Measurements from ENCODE around the gene LPP.

DNA sequence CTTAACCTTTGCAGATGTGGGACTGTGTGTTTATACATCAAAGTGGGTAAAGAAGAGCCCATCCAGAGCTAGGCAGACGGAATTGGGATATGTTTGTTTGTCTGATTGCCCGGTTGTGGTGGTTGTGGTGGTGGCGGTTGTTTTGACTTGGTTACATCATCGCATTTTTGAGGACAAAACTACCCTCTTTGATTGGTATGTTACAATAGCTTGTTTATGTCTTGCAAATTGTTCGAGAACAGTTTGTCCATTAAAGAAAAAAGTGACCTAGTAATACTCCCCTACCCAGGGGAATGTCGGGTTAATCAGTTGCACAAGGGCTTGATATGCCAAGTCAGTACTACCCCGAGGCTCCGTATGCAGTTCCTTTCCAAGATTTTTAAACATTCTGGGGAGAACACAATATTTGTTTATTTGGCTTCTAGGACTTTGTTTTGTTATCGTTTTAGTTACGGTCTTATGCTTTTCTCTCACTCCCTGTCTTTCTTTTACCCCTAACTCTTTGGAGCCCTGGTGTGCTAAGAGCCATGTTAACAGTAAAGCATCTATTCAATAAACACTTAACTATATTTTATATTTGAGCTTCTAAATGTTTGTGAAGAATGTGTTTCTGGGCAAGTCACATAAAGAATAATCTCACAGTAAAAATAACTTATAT is 315.4 kb downstream of the LPP start:
- TF ChIP-seq, protein P1, sequence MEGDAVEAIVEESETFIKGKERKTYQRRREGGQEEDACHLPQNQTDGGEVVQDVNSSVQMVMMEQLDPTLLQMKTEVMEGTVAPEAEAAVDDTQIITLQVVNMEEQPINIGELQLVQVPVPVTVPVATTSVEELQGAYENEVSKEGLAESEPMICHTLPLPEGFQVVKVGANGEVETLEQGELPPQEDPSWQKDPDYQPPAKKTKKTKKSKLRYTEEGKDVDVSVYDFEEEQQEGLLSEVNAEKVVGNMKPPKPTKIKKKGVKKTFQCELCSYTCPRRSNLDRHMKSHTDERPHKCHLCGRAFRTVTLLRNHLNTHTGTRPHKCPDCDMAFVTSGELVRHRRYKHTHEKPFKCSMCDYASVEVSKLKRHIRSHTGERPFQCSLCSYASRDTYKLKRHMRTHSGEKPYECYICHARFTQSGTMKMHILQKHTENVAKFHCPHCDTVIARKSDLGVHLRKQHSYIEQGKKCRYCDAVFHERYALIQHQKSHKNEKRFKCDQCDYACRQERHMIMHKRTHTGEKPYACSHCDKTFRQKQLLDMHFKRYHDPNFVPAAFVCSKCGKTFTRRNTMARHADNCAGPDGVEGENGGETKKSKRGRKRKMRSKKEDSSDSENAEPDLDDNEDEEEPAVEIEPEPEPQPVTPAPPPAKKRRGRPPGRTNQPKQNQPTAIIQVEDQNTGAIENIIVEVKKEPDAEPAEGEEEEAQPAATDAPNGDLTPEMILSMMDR (conservative IDR thresholded peaks at IDR 0.05) = no peak
- no peak for TF ChIP-seq EZH2 (IDR thresholded peaks at IDR 0.05; ENCODE audit: low read depth)

All from PC-9 (cell line).